HepG2 (cell line): ENCODE results near the gene NAA38. TPM values are rescaled to one million over a fixed set of nuclear protein-coding genes. Genes with fewer than 3 reads are reported as not detected.
A peak's percentile ranks its signal among the peaks of the same experiment; 100 is the strongest.

ENCODE experiments used
- ATF3 ChIP-seq: sonication (generic); formaldehyde crosslinking; IDR thresholded peaks from 2 replicates; pipeline ENCODE4 v1.4.0; 2020; ENCODE audit warnings: missing genetic modification reagents
- CC2D1A ChIP-seq: sonication (generic); formaldehyde crosslinking; IDR thresholded peaks from 2 replicates; pipeline ENCODE4 v1.8.1; 2023; ENCODE audit warnings: mild to moderate bottlenecking, missing genetic modification reagents
- JUND ChIP-seq: sonication (generic); formaldehyde crosslinking; IDR thresholded peaks from 2 replicates; pipeline ENCODE4 v1.8.0; 2022; ENCODE audit warnings: mild to moderate bottlenecking, missing genetic modification reagents
- MAZ ChIP-seq, 2 experiments: sonication (generic) in 1 of 2; formaldehyde crosslinking in 1 of 2; IDR thresholded peaks; 2 replicates each; pipeline versions ENCODE4 v1.5.0 to v1.6.1; 2012 to 2020; ENCODE audit warnings: low read depth in 2 of 2, mild to moderate bottlenecking in 2 of 2, borderline replicate concordance in 1 of 2, improper control_type of control experiment in 1 of 2, low read length in 1 of 2, missing genetic modification reagents in 1 of 2, moderate library complexity in 1 of 2
- STAT5B ChIP-seq: sonication (generic); formaldehyde crosslinking; IDR thresholded peaks from 2 replicates; pipeline ENCODE4 v1.4.0; 2020; ENCODE audit warnings: missing genetic modification reagents
- ZNF512B ChIP-seq: sonication (generic); formaldehyde crosslinking; IDR thresholded peaks from 2 replicates; pipeline ENCODE4 v1.5.1; 2020; ENCODE audit warnings: missing genetic modification reagents, mild to moderate bottlenecking, borderline replicate concordance
- ZNF691 ChIP-seq: sonication (generic); formaldehyde crosslinking; IDR thresholded peaks from 2 replicates; pipeline ENCODE4 v1.4.0; 2020; ENCODE audit warnings: missing genetic modification reagents, low read depth, mild to moderate bottlenecking, borderline replicate concordance
- ZNF749 ChIP-seq: sonication (generic); formaldehyde crosslinking; IDR thresholded peaks from 2 replicates; pipeline ENCODE4 v1.8.0; 2022; ENCODE audit warnings: mild to moderate bottlenecking, missing genetic modification reagents, moderate library complexity, borderline replicate concordance
- ZNF766 ChIP-seq: sonication (generic); formaldehyde crosslinking; IDR thresholded peaks from 2 replicates; pipeline ENCODE4 v1.5.0; 2020; ENCODE audit warnings: missing genetic modification reagents, borderline replicate concordance
- polyA plus RNA-seq, 8 experiments: library from polyadenylated mRNA; depleted of rRNA in 3 of 8; stranded (reverse) in 7 of 8; unstranded in 1 of 8; fragments of >200 nt; fragmentation: Illumina TruSeq in 4 of 8; extraction: Trizol in 4 of 8; gene quantifications; 2 replicates each; pipeline versions ENCODE4 v1.2.1 to v1.2.3, GENCODE V29; 2011 to 2016; ENCODE audit warnings: low read depth in 4 of 8, missing spikeins in 1 of 8, mixed read lengths in 1 of 8; ENCODE audit not compliant: insufficient read depth in 1 of 8
- total RNA-seq, 5 experiments: library from RNA; depleted of rRNA; stranded (reverse); fragments of >200 nt; fragmentation: Illumina TruSeq; extraction: Trizol; gene quantifications; 2 replicates each; pipeline ENCODE4 v1.2.3, GENCODE V29; 2016; ENCODE audit warnings: low read depth in 1 of 5
- TF ChIP-seq, protein P1 (sequence below): sonication (generic); formaldehyde crosslinking; IDR thresholded peaks from 2 replicates; pipeline ENCODE4 v1.9.0; 2022; ENCODE audit warnings: low read depth, missing genetic modification reagents
- TF ChIP-seq, protein P2 (sequence below): sonication (generic); formaldehyde crosslinking; conservative IDR thresholded peaks from 2 replicates; pipeline ENCODE4 v1.4.0; 2020; ENCODE audit warnings: missing genetic modification reagents
- TF ChIP-seq, protein P3 (sequence below): sonication (generic); formaldehyde crosslinking; IDR thresholded peaks from 2 replicates; pipeline ENCODE4 v1.4.0; 2020; ENCODE audit warnings: missing genetic modification reagents
- TF ChIP-seq, protein P4 (sequence below): sonication (generic); formaldehyde crosslinking; IDR thresholded peaks from 2 replicates; pipeline ENCODE4 v1.5.0; 2020; ENCODE audit warnings: missing genetic modification reagents
- TF ChIP-seq, protein P5 (sequence below): sonication (generic); formaldehyde crosslinking; IDR thresholded peaks from 2 replicates; pipeline ENCODE4 v1.4.0; 2020; ENCODE audit warnings: missing genetic modification reagents

The NAA38 gene
- total and polyA plus RNA-seq, 2 of the 13 experiments (the other 11 are each of a cell fraction or from before 2014, with no cell fraction given), result 46.9 to 91.6 TPM

DNA sequence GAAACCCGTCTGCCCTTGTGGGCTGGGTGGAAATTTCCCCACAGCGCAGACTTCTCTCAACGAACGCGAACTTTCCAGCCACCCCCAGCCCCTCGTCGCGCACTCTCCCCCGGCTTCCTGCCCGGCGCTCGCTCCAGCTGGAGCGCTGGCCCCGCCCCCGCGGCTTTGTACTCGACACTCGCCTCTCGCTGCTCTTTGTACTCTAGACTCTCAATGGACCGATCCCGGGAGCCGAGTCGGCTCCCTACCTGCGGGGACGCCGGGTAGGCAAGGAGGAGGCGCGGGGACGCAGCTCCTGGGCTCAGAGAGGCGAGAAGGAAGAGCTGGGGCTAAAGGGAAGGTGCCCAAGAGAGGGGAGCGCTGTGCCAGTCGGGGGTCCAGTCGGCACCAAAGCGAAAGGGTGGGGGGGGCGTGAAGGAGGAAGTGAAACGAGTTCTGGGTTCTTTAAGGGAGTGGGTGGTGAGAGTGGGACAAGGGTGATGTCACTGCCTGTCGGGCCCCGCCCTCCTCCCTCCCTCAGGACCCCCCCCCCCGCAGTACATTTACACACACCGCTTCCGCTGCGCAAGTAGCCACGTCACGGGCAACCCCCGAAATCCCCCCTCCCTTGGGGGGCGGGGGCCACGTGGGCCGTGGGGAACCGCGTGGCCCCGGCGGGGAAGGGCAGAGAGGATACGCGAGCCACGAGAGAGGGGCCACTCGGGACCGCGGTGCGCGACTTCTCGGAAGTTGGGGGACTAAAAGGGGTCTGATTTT lies 13.6 kb downstream of the NAA38 start (continued):
- TF ChIP-seq CC2D1A (CRISPR knock-in tag) (no peak), ZNF691 (CRISPR knock-in tag) (0 out of 2 replicates have a peak, but pooled peaks have one; percentile 40), JUND (CRISPR knock-in tag) (no peak), ZNF766 (CRISPR knock-in tag) (no peak), ZNF512B (no peak), ATF3 (CRISPR knock-in tag) (no peak), STAT5B (CRISPR knock-in tag) (no peak), ZNF749 (CRISPR knock-in tag) (no peak), MAZ (IDR thresholded peaks at IDR 0.05; ENCODE audit: borderline replicate concordance, low read depth, low read length) (peak; percentile 52), MAZ (CRISPR knock-in tag; IDR thresholded peaks at IDR 0.05; ENCODE audit: low read depth) (peak; percentile 73)
- TF ChIP-seq, protein P1, sequence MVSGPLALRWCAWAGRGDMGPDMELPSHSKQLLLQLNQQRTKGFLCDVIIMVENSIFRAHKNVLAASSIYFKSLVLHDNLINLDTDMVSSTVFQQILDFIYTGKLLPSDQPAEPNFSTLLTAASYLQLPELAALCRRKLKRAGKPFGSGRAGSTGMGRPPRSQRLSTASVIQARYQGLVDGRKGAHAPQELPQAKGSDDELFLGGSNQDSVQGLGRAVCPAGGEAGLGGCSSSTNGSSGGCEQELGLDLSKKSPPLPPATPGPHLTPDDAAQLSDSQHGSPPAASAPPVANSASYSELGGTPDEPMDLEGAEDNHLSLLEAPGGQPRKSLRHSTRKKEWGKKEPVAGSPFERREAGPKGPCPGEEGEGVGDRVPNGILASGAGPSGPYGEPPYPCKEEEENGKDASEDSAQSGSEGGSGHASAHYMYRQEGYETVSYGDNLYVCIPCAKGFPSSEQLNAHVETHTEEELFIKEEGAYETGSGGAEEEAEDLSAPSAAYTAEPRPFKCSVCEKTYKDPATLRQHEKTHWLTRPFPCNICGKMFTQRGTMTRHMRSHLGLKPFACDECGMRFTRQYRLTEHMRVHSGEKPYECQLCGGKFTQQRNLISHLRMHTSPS (CRISPR knock-in tag), result no peak
- TF ChIP-seq, protein P2, sequence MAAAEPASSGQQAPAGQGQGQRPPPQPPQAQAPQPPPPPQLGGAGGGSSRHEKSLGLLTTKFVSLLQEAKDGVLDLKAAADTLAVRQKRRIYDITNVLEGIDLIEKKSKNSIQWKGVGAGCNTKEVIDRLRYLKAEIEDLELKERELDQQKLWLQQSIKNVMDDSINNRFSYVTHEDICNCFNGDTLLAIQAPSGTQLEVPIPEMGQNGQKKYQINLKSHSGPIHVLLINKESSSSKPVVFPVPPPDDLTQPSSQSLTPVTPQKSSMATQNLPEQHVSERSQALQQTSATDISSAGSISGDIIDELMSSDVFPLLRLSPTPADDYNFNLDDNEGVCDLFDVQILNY (CRISPR knock-in tag), result no peak
- TF ChIP-seq, protein P3, sequence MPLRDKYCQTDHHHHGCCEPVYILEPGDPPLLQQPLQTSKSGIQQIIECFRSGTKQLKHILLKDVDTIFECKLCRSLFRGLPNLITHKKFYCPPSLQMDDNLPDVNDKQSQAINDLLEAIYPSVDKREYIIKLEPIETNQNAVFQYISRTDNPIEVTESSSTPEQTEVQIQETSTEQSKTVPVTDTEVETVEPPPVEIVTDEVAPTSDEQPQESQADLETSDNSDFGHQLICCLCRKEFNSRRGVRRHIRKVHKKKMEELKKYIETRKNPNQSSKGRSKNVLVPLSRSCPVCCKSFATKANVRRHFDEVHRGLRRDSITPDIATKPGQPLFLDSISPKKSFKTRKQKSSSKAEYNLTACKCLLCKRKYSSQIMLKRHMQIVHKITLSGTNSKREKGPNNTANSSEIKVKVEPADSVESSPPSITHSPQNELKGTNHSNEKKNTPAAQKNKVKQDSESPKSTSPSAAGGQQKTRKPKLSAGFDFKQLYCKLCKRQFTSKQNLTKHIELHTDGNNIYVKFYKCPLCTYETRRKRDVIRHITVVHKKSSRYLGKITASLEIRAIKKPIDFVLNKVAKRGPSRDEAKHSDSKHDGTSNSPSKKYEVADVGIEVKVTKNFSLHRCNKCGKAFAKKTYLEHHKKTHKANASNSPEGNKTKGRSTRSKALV, result no peak
- TF ChIP-seq, protein P4, sequence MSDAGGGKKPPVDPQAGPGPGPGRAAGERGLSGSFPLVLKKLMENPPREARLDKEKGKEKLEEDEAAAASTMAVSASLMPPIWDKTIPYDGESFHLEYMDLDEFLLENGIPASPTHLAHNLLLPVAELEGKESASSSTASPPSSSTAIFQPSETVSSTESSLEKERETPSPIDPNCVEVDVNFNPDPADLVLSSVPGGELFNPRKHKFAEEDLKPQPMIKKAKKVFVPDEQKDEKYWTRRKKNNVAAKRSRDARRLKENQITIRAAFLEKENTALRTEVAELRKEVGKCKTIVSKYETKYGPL (CRISPR knock-in tag), result no peak
- TF ChIP-seq, protein P5, sequence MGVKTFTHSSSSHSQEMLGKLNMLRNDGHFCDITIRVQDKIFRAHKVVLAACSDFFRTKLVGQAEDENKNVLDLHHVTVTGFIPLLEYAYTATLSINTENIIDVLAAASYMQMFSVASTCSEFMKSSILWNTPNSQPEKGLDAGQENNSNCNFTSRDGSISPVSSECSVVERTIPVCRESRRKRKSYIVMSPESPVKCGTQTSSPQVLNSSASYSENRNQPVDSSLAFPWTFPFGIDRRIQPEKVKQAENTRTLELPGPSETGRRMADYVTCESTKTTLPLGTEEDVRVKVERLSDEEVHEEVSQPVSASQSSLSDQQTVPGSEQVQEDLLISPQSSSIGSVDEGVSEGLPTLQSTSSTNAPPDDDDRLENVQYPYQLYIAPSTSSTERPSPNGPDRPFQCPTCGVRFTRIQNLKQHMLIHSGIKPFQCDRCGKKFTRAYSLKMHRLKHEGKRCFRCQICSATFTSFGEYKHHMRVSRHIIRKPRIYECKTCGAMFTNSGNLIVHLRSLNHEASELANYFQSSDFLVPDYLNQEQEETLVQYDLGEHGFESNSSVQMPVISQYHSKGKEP (CRISPR knock-in tag), result no peak
